K562 (cell line): Measurements from ENCODE around the gene ZNF780B. TPM values are rescaled to one million over a fixed set of nuclear protein-coding genes. Genes with fewer than 3 reads are reported as not detected.
A peak's percentile ranks its signal among the peaks of the same experiment; 100 is the strongest.

Experiments used
- ATAC-seq: fragments of 200-7000 bp; cut with Tn5 transposase; 3 replicates; pipeline ENCODE4 v1.9.1; 2020; ENCODE audit warnings: moderate library complexity
- BruUV-seq: library from RNA; stranded (reverse); fragments of 400-500 nt; replicated peaks from 2 replicates; lab custom pipeline; 2021; lab: Mats Ljungman, UMichigan
- CTCF ChIA-PET: fragments of 300-600 bp; formaldehyde crosslinking; extraction: SDS; loops from one replicate; lab custom pipeline; 2021; ENCODE audit warnings: low intra/inter-chr PET ratio; lab: Yijun Ruan, JAX
- POLR2A ChIA-PET: fragments of 300-600, 350-650 bp; sonication (Branson Sonifier 250); formaldehyde crosslinking; extraction: SDS; loops from one replicate; lab custom pipeline; 2021; ENCODE audit warnings: antibody characterized with exemption, inconsistent platforms; lab: Yijun Ruan, JAX
- DNase-seq, 4 experiments: peaks; one replicate each; pipeline versions ENCODE4 v3.0.0 to v3.0.0-alpha.2; 2011 to 2018; ENCODE audit warnings: low spot score in 3 of 4, mixed read lengths in 3 of 4; ENCODE audit errors: extremely low read depth in 1 of 4
- FAIRE-seq: peaks from 2 replicates; lab custom pipeline; 2011; peaks lifted over from hg19 to GRCh38; lab: Jason Lieb, UNC
- H2AFZ ChIP-seq: 2 replicates; pipeline ENCODE4 v1.6.0; 2011; ENCODE audit warnings: low read depth, low read length, control low read depth, inconsistent platforms
- H3K27ac ChIP-seq: fragments of 200-600 bp; 3 replicates; pipeline ENCODE4 v1.8.0; 2011; ENCODE audit warnings: low read depth, mild to moderate bottlenecking, control low read depth, inconsistent platforms, low read length, moderate library complexity, mixed read lengths; ENCODE audit errors: extremely low read depth
- H3K27me3 ChIP-seq, 2 experiments: fragments of 300-600 bp in 1 of 2; 2 replicates in 1 of 2; 3 replicates in 1 of 2; pipeline versions ENCODE4 v1.6.0 to v1.8.0; 2011; ENCODE audit warnings: inconsistent platforms in 2 of 2, low read length in 2 of 2, mild to moderate bottlenecking in 1 of 2, mixed read lengths in 1 of 2, moderate library complexity in 1 of 2; ENCODE audit not compliant: control insufficient read depth in 2 of 2, insufficient read depth in 2 of 2
- H3K36me3 ChIP-seq: fragments of 300-600 bp; 3 replicates; pipeline ENCODE4 v1.8.0; 2011; ENCODE audit warnings: mild to moderate bottlenecking, low read length, inconsistent platforms; ENCODE audit not compliant: control insufficient read depth, insufficient read depth
- H3K4me1 ChIP-seq, 2 experiments: fragments of 200-600 bp in 1 of 2; replicated peaks in 1 of 2; 2 replicates in 1 of 2; 3 replicates in 1 of 2; pipeline versions ENCODE4 v1.5.1 to v1.8.0; 2011; ENCODE audit warnings: inconsistent platforms in 2 of 2, low read length in 2 of 2, mild to moderate bottlenecking in 1 of 2, mixed read lengths in 1 of 2, moderate library complexity in 1 of 2; ENCODE audit not compliant: control insufficient read depth in 2 of 2, insufficient read depth in 2 of 2
- H3K4me2 ChIP-seq: 2 replicates; pipeline ENCODE4 v1.6.1; 2011; ENCODE audit warnings: low read length, control low read depth, inconsistent platforms, mixed read lengths; ENCODE audit not compliant: insufficient read depth
- H3K4me3 ChIP-seq: fragments of 200-600 bp; sonication (generic), shearing (Covaris generic); 2 replicates; pipeline ENCODE4 v1.5.1; 2016; ENCODE audit warnings: control low read depth, inconsistent platforms
- H3K79me2 ChIP-seq: fragments of 200-600 bp; 3 replicates; pipeline ENCODE4 v1.8.0; 2011; ENCODE audit warnings: low read length, inconsistent platforms; ENCODE audit not compliant: control insufficient read depth, insufficient read depth
- H3K9ac ChIP-seq, 2 experiments: 2 replicates each; pipeline versions ENCODE4 v1.6.0 to v1.6.1; 2011; ENCODE audit warnings: low read depth in 2 of 2, low read length in 2 of 2, control low read depth in 1 of 2, inconsistent platforms in 1 of 2, mild to moderate bottlenecking in 1 of 2, mixed read lengths in 1 of 2; ENCODE audit not compliant: insufficient read depth in 1 of 2
- H3K9me1 ChIP-seq: one replicate; pipeline ENCODE4 v1.6.0; 2011; ENCODE audit warnings: inconsistent platforms, mild to moderate bottlenecking, low read length, moderate library complexity; ENCODE audit not compliant: control insufficient read depth, insufficient read depth
- H3K9me3 ChIP-seq: replicated peaks from 2 replicates; pipeline ENCODE4 v1.5.1; 2011; ENCODE audit warnings: low read depth, low read length, inconsistent platforms; ENCODE audit not compliant: control insufficient read depth, insufficient read depth
- H4K20me1 ChIP-seq: replicated peaks from 2 replicates; pipeline ENCODE4 v1.6.1; 2011; ENCODE audit warnings: low read length, inconsistent platforms, mixed read lengths; ENCODE audit not compliant: control insufficient read depth, insufficient read depth
- ARID1B ChIP-seq: fragments of 450-650 bp; IDR thresholded peaks from 2 replicates; pipeline ENCODE4 v1.6.1; 2016; ENCODE audit warnings: antibody characterized with exemption, mild to moderate bottlenecking, inconsistent platforms
- HLTF ChIP-seq: fragments of 450-650 bp; IDR thresholded peaks from 2 replicates; pipeline ENCODE4 v1.6.1; 2016
- HOMEZ ChIP-seq: fragments of 250-450 bp; sonication (Bioruptor Pico); IDR thresholded peaks from 2 replicates; pipeline ENCODE4 v1.4.0; 2020; ENCODE audit warnings: mild to moderate bottlenecking, moderate library complexity
- POLR2AphosphoS2 ChIP-seq: IDR thresholded peaks from 2 replicates; pipeline ENCODE4 v1.6.1; 2012; ENCODE audit warnings: low read length, improper control_type of control experiment
- PURB ChIP-seq: sonication (generic); formaldehyde crosslinking; IDR thresholded peaks from 2 replicates; pipeline ENCODE4 v1.9.0; 2021; ENCODE audit warnings: low read depth, mild to moderate bottlenecking, missing genetic modification reagents
- RHOXF2B ChIP-seq: fragments of 250-450 bp; sonication (Bioruptor Pico); conservative IDR thresholded peaks from 2 replicates; pipeline ENCODE4 v1.5.1; 2021
- VEZF1 ChIP-seq: fragments of 200-800 bp; sonication (Bioruptor generic); IDR thresholded peaks from 2 replicates; pipeline ENCODE4 v1.6.1; 2017; ENCODE audit warnings: missing genetic modification characterization, missing compliant biosample characterization
- ZNF589 ChIP-seq: fragments of 200-800 bp; sonication (Bioruptor generic); IDR thresholded peaks from 2 replicates; pipeline ENCODE4 v1.6.1; 2016; ENCODE audit warnings: low read depth, missing genetic modification characterization, missing compliant biosample characterization
- ZNF766 ChIP-seq: fragments of 200-800 bp; sonication (Bioruptor generic); conservative IDR thresholded peaks from 2 replicates; pipeline ENCODE4 v1.6.1; 2016; ENCODE audit warnings: missing genetic modification characterization, missing compliant biosample characterization
- WGBS: fragments of 100-300 bp; shearing (Covaris generic); methylation state at CpG from one replicate; pipeline ENCODE4 v1.1.6; 2016; ENCODE audit warnings: low coverage, mixed read lengths; ENCODE audit not compliant: insufficient coverage; ENCODE audit errors: missing lambda C conversion rate; 5-methylcytosine and 5-hydroxymethylcytosine counted together
- in situ Hi-C: fragments of 300-500 bp; cut with MboI; formaldehyde crosslinking; loops from 4 replicates; pipeline ENCODE4 v1.15.0; 2018; ENCODE audit warnings: inconsistent platforms, mixed read lengths
- intact Hi-C: fragments of 100-400 bp; cut with micrococcal nuclease; formaldehyde crosslinking; loops from 2 replicates; pipeline ENCODE4 v1.14.2; 2022
- polyA plus RNA-seq, 8 experiments: library from polyadenylated mRNA; depleted of rRNA in 4 of 8; stranded (reverse) in 5 of 8; unstranded in 3 of 8; fragments of >200 nt; fragmentation: Nextera tagmentation in 2 of 8; fragmentation: Illumina TruSeq in 1 of 8; extraction: Ambion mirVana in 2 of 8; extraction: Trizol in 1 of 8; gene quantifications; 2 replicates each; pipeline versions ENCODE4 v1.2.1 to v1.2.3, GENCODE V29; 2011 to 2014; ENCODE audit warnings: inconsistent platforms in 1 of 8, missing spikeins in 1 of 8
- total RNA-seq, 7 experiments: library from RNA; depleted of rRNA in 6 of 7; stranded (reverse); fragments of >200 nt in 6 of 7; fragmentation: Illumina TruSeq in 2 of 7; extraction: Trizol in 2 of 7; gene quantifications; 2 replicates each; pipeline versions ENCODE4 v1.2.1 to v1.2.3, GENCODE V29; 2011 to 2021; ENCODE audit warnings: low replicate concordance in 1 of 7

Gene ZNF780B
- total and polyA plus RNA-seq, 9 of the 15 experiments (the other 6 are each of a cell fraction or from before 2014, with no cell fraction given), result 3.9 to 18.4 (median 8.8) TPM

- Histone ChIP-seq H3K9ac (peak overlapping the region in 1 of 2 experiments; percentile 67; a peak in 2 of 4 replicates), H3K4me1 (peaks cover 0 to 5% of the 10 kb centered on the region in 2 experiments; a peak in 2 of 5 replicates), H3K27ac (no peak overlapping the region), H3K79me2 (peaks cover 12% of the 10 kb centered on the region), H4K20me1 (no peaks in the 10 kb centered on the region), H3K4me3 (peak overlapping the region; percentile 64), H3K9me1 (no peaks in the 10 kb centered on the region), H3K36me3 (no peaks in the 10 kb centered on the region), H2AFZ (peak overlapping the region; percentile 93), H3K27me3 (no peaks in the 10 kb centered on the region), H3K9me3 (peaks cover 9% of the 10 kb centered on the region; the same call in 1 of the 2 replicates), H3K4me2 (peak overlapping the region; percentile 96)
- no peak for DNase-seq
- FAIRE-seq, result no peak
- ATAC-seq, result no peak
- WGBS, result 6% methylated on average over 5 of the region's 7 CpGs
- intact Hi-C loops, result no loop called here
- TF ChIP-seq ZNF766 (CRISPR knock-in tag), result 0 out of 2 replicates have a peak, but pooled peaks have one; percentile 30
- no peak for TF ChIP-seq HLTF
- no peak for TF ChIP-seq POLR2AphosphoS2
- ChIA-PET POLR2A (interaction anchor here (1.1 kb wide), 1 partner anchor 86 kb away, joined by 3 read pairs; the partner anchor contains the start of gene PSMC4), CTCF (no interaction called here)
- BruUV-seq, result TSS peak; percentile 75
- in situ Hi-C loops, result no loop called here
Observed at GRCh38 chr19:40056505-40056904, 474 bp upstream of the ZNF780B start.

GRCh38 chr19:40055049-40055448 is 982 bp downstream of the ZNF780B start:
- CTCF ChIA-PET, result no interaction called here
- 0 out of 3 replicates have a peak, but pooled peaks cover 4% of the 10 kb centered on the region for H3K36me3 ChIP-seq
- peak overlapping the region; percentile 96 for H3K4me2 ChIP-seq
- no peaks in the 10 kb centered on the region for H3K27me3 ChIP-seq
- TF ChIP-seq PURB (CRISPR knock-in tag), result no peak
- peak; percentile 23; the same call in 1 of the 2 replicates for TF ChIP-seq VEZF1 (CRISPR knock-in tag)
- no peak for TF ChIP-seq RHOXF2B (CRISPR knock-in tag)
- no peak for TF ChIP-seq ZNF589 (CRISPR knock-in tag)
- no peak for TF ChIP-seq ARID1B
- no peak for TF ChIP-seq HOMEZ (CRISPR knock-in tag)
- TF ChIP-seq, all 486 proteins: peak for 1
- peak overlapping the region; percentile 51 for H3K27ac ChIP-seq
- intact Hi-C loops (no loop called here), in situ Hi-C loops (no loop called here)
- ATAC-seq, result peak; percentile 65
- 9% methylated on average over 10 of the region's 10 CpGs for WGBS
- H3K9ac ChIP-seq, result peak overlapping the region; percentile 67 to 95; a peak in 3 of 4 replicates
- BruUV-seq, result no TSS peak
- no peaks in the 10 kb centered on the region for H3K9me1 ChIP-seq
- DNase-seq, result peak; percentile 27 to 48 (median 29)
- no peak for FAIRE-seq
- H3K79me2 ChIP-seq, result peaks cover 12% of the 10 kb centered on the region
- peak overlapping the region; percentile 93 for H2AFZ ChIP-seq
- peaks cover 0 to 5% of the 10 kb centered on the region in 2 experiments; a peak in 2 of 5 replicates for H3K4me1 ChIP-seq
- peaks cover 7% of the 10 kb centered on the region; the same call in 1 of the 2 replicates for H3K9me3 ChIP-seq
- H4K20me1 ChIP-seq, result no peaks in the 10 kb centered on the region
- H3K4me3 ChIP-seq, result peak overlapping the region; percentile 64
- POLR2A ChIA-PET, result no interaction called here
